GM12878 (cell line): ENCODE data around the gene SEMA3C. TPM values are rescaled to one million over a fixed set of nuclear protein-coding genes. Genes with fewer than 3 reads are reported as not detected.

Experiments used
- ATAC-seq: fragments of 200-7000 bp; cut with Tn5 transposase; 3 replicates; pipeline ENCODE4 v1.9.1; 2020; ENCODE audit warnings: mild to moderate bottlenecking, moderate library complexity
- BruUV-seq: library from RNA; stranded (reverse); fragments of 400-500 nt; replicated peaks from 2 replicates; lab custom pipeline; 2021; lab: Mats Ljungman, UMichigan
- CTCF ChIA-PET: fragments of 300-600 bp; sonication (Branson Sonifier 250); formaldehyde crosslinking; extraction: SDS; loops from one replicate; lab custom pipeline; 2021; ENCODE audit warnings: inconsistent platforms; lab: Yijun Ruan, JAX
- POLR2A ChIA-PET: fragments of 350-600 bp; formaldehyde crosslinking; extraction: SDS; loops from one replicate; lab custom pipeline; 2021; ENCODE audit warnings: inconsistent platforms; lab: Charles Lee
- RAD21 ChIA-PET: fragments of 300-600 bp; sonication (Branson Sonifier 250); formaldehyde crosslinking; loops from one replicate; lab custom pipeline; 2023; ENCODE audit warnings: antibody characterized with exemption; ENCODE audit not compliant: unreplicated experiment; lab: Charles Lee
- SMC1A ChIA-PET: fragments of 300-600 bp; sonication (Branson Sonifier 250); formaldehyde crosslinking; loops from one replicate; lab custom pipeline; 2023; ENCODE audit not compliant: unreplicated experiment, uncharacterized antibody; lab: Charles Lee
- DNase-seq: peaks from one replicate; pipeline ENCODE4 v3.0.0-alpha.2; 2011; ENCODE audit warnings: low read depth, low spot score
- FAIRE-seq: peaks from 3 replicates; lab custom pipeline; 2011; peaks lifted over from hg19 to GRCh38; lab: Jason Lieb, UNC
- H2AFZ ChIP-seq: 2 replicates; pipeline ENCODE4 v1.6.0; 2011; ENCODE audit warnings: low read depth, low read length, control low read depth; ENCODE audit not compliant: control insufficient read depth
- H3K27ac ChIP-seq: 2 replicates; pipeline ENCODE4 v1.5.1; 2011; ENCODE audit warnings: control low read depth; ENCODE audit not compliant: control insufficient read depth, insufficient read depth
- H3K27me3 ChIP-seq, 2 experiments: replicated peaks in 1 of 2; 2 replicates each; pipeline versions ENCODE4 v1.6.0 to v1.6.1; 2011; ENCODE audit warnings: low read length in 1 of 2; ENCODE audit not compliant: control insufficient read depth in 2 of 2, insufficient read depth in 2 of 2
- H3K36me3 ChIP-seq, 2 experiments: 2 replicates each; pipeline ENCODE4 v1.5.1; 2011; ENCODE audit warnings: low read length in 1 of 2; ENCODE audit not compliant: control insufficient read depth in 2 of 2, insufficient read depth in 2 of 2
- H3K4me1 ChIP-seq: 2 replicates; pipeline ENCODE4 v1.6.1; 2011; ENCODE audit warnings: mild to moderate bottlenecking, low read length, moderate library complexity, mixed read lengths; ENCODE audit not compliant: control insufficient read depth, insufficient read depth
- H3K4me2 ChIP-seq: 2 replicates; pipeline ENCODE4 v1.6.0; 2011; ENCODE audit warnings: control low read depth; ENCODE audit not compliant: control insufficient read depth, insufficient read depth
- H3K4me3 ChIP-seq: fragments of 200-600 bp; sonication (generic); 2 replicates; pipeline ENCODE4 v1.5.1; 2016
- H3K79me2 ChIP-seq: 2 replicates; pipeline ENCODE4 v1.6.0; 2011; ENCODE audit warnings: low read length; ENCODE audit not compliant: control insufficient read depth, insufficient read depth
- H3K9ac ChIP-seq: 2 replicates; pipeline ENCODE4 v1.8.0; 2011; ENCODE audit warnings: low read length, control low read depth, mixed read lengths; ENCODE audit not compliant: control insufficient read depth, insufficient read depth
- H3K9me3 ChIP-seq: replicated peaks from 3 replicates; pipeline ENCODE4 v1.5.1; 2011; ENCODE audit warnings: mild to moderate bottlenecking, low read length; ENCODE audit not compliant: control insufficient read depth, insufficient read depth
- H4K20me1 ChIP-seq: 2 replicates; pipeline ENCODE4 v1.6.0; 2011; ENCODE audit not compliant: control insufficient read depth, insufficient read depth
- BCL11A ChIP-seq: IDR thresholded peaks from 2 replicates; pipeline ENCODE4 v1.6.1; 2011; ENCODE audit warnings: low read depth, low read length
- CHD2 ChIP-seq: IDR thresholded peaks from 2 replicates; pipeline ENCODE4 v1.6.1; 2011; ENCODE audit warnings: low read depth, low read length, improper control_type of control experiment, borderline replicate concordance
- ELK1 ChIP-seq: IDR thresholded peaks from 2 replicates; pipeline ENCODE4 v1.6.1; 2012; ENCODE audit warnings: low read depth, low read length, improper control_type of control experiment
- ETV6 ChIP-seq, 2 experiments: fragments of 450-650 bp in 1 of 2; IDR thresholded peaks in 1 of 2; conservative IDR thresholded peaks in 1 of 2; 2 replicates each; pipeline ENCODE4 v1.6.1; 2014; ENCODE audit warnings: antibody characterized with exemption in 1 of 2, borderline replicate concordance in 1 of 2, low read depth in 1 of 2, mild to moderate bottlenecking in 1 of 2, moderate library complexity in 1 of 2
- HCFC1 ChIP-seq: fragments of 150-350 bp; IDR thresholded peaks from 2 replicates; pipeline ENCODE4 v1.6.1; 2014; ENCODE audit warnings: low read length
- JUNB ChIP-seq: IDR thresholded peaks from 2 replicates; pipeline ENCODE4 v1.6.1; 2016; ENCODE audit warnings: antibody characterized with exemption, mild to moderate bottlenecking
- KAT2A ChIP-seq: conservative IDR thresholded peaks from 2 replicates; pipeline ENCODE4 v1.6.1; 2011; ENCODE audit warnings: low read depth, low read length; ENCODE audit not compliant: control insufficient read depth
- MYB ChIP-seq: fragments of 150-350 bp; IDR thresholded peaks from 2 replicates; pipeline ENCODE4 v1.6.1; 2014; ENCODE audit warnings: mild to moderate bottlenecking, low read depth, low read length, borderline replicate concordance
- NFYA ChIP-seq: IDR thresholded peaks from 2 replicates; pipeline ENCODE4 v1.6.1; 2011; ENCODE audit warnings: low read depth, mild to moderate bottlenecking, low read length, improper control_type of control experiment, borderline replicate concordance
- PML ChIP-seq: IDR thresholded peaks from 2 replicates; pipeline ENCODE4 v1.6.1; 2012; ENCODE audit warnings: low read length, inconsistent platforms
- REST ChIP-seq: IDR thresholded peaks from 2 replicates; pipeline ENCODE4 v1.6.1; 2012; ENCODE audit warnings: mild to moderate bottlenecking, low read depth, low read length
- SPI1 ChIP-seq: IDR thresholded peaks from 2 replicates; pipeline ENCODE4 v1.6.1; 2011; ENCODE audit warnings: low read depth, mild to moderate bottlenecking, low read length, moderate library complexity, borderline replicate concordance; ENCODE audit not compliant: insufficient read depth
- STAT1 ChIP-seq: fragments of 450-650 bp; conservative IDR thresholded peaks from 2 replicates; pipeline ENCODE4 v1.6.1; 2014; ENCODE audit warnings: antibody characterized with exemption, mild to moderate bottlenecking
- WGBS: methylation state at CpG from one replicate; pipeline ENCODE4 v1.1.6; 2016; ENCODE audit warnings: low lambda C conversion rate; ENCODE audit not compliant: insufficient replicate concordance, insufficient coverage; ENCODE audit errors: missing lambda C conversion rate; 5-methylcytosine and 5-hydroxymethylcytosine counted together
- in situ Hi-C: fragments of 300-500 bp; cut with MboI; formaldehyde crosslinking; loops from 9 replicates; pipeline ENCODE4 v1.14.3; 2018; ENCODE audit warnings: mixed read lengths
- intact Hi-C: fragments of 100-400 bp; cut with micrococcal nuclease; formaldehyde crosslinking; loops from one replicate; pipeline ENCODE4 v1.14.2; 2022; ENCODE audit not compliant: unreplicated experiment
- polyA plus RNA-seq, 11 experiments: library from polyadenylated mRNA; depleted of rRNA in 4 of 11; unstranded in 6 of 11; stranded (reverse) in 5 of 11; fragments of >200 nt; fragmentation: Nextera tagmentation in 4 of 11; fragmentation: Illumina TruSeq in 1 of 11; extraction: Ambion mirVana in 4 of 11; extraction: Trizol in 1 of 11; gene quantifications; 1 replicate in 1 of 11; 2 replicates in 10 of 11; pipeline versions ENCODE4 v1.2.1 to v1.2.3, GENCODE V29; 2011 to 2016; ENCODE audit warnings: inconsistent platforms in 2 of 11, missing spikeins in 2 of 11, low read depth in 1 of 11
- total RNA-seq, 4 experiments: library from RNA; depleted of rRNA in 3 of 4; stranded (reverse); fragments of >200 nt in 3 of 4; fragmentation: Illumina TruSeq in 1 of 4; extraction: Trizol in 1 of 4; gene quantifications; 2 replicates each; pipeline versions ENCODE4 v1.2.1 to v1.2.3, GENCODE V29; 2013 to 2021

Gene SEMA3C
- total and polyA plus RNA-seq, 10 of the 15 experiments (the other 5 are each of a cell fraction or from before 2014, with no cell fraction given) = 0.01 to 0.41 (median 0.11) TPM; not detected in 6

- ChIA-PET CTCF (no interaction called here), SMC1A (interaction anchor here (0.7 kb wide), 1 partner anchor 37 kb away, joined by 4 read pairs; no protein-coding TSS in a partner anchor), RAD21 (no interaction called here), POLR2A (no interaction called here)
- Histone ChIP-seq H3K4me3 (no peak overlapping the region), H3K4me1 (no peaks in the 10 kb centered on the region), H3K4me2 (no peak overlapping the region), H3K9ac (no peak overlapping the region), H3K36me3 (no peaks in the 10 kb centered on the region), H2AFZ (no peak overlapping the region), H3K79me2 (no peaks in the 10 kb centered on the region), H3K27ac (no peak overlapping the region), H3K27me3 (no peaks in the 10 kb centered on the region), H4K20me1 (no peaks in the 10 kb centered on the region), H3K9me3 (no peaks in the 10 kb centered on the region)
- in situ Hi-C loops (no loop called here), intact Hi-C loops (no loop called here)
- FAIRE-seq (no peak), DNase-seq (no peak), ATAC-seq (no peak)
- BruUV-seq = no TSS peak
- WGBS = 20% methylated on average over 2 of the region's 2 CpGs
- TF ChIP-seq HCFC1 = no peak
Observed at GRCh38 chr7:80885757-80886156, 33.1 kb downstream of the SEMA3C start.

GRCh38 chr7:80884511-80885195 is 34.2 kb downstream of the SEMA3C start:
- in situ Hi-C loops = no loop called here
- TF ChIP-seq SPI1 = no peak
- TF ChIP-seq PML = no peak
- TF ChIP-seq STAT1 = no peak
- TF ChIP-seq CHD2 = no peak
- TF ChIP-seq JUNB = no peak
- no peak for TF ChIP-seq MYB
- no peak for TF ChIP-seq BCL11A
- no peak for TF ChIP-seq KAT2A
- TF ChIP-seq ETV6 (conservative IDR thresholded peaks at IDR 0.05 in 1 of 2, IDR thresholded peaks at IDR 0.05 in 1 of 2; ENCODE audit: borderline replicate concordance in 1 of 2, low read depth in 1 of 2) = no peak
- no peak for TF ChIP-seq REST
- no peak for TF ChIP-seq ELK1
- TF ChIP-seq NFYA = no peak

More at GRCh38 chr7:80884511-80885195, 34.2 kb downstream of the SEMA3C start:
- H3K27ac ChIP-seq = no peak overlapping the region
- no peak for FAIRE-seq
- H4K20me1 ChIP-seq = no peaks in the 10 kb centered on the region
- CTCF ChIA-PET = no interaction called here
- no peak for DNase-seq
- H3K4me3 ChIP-seq = no peak overlapping the region
- no peaks in the 10 kb centered on the region for H3K27me3 ChIP-seq
- H3K9ac ChIP-seq = no peak overlapping the region
- POLR2A ChIA-PET = no interaction called here
- no TSS peak for BruUV-seq
- no peak overlapping the region for H2AFZ ChIP-seq
- H3K79me2 ChIP-seq = no peaks in the 10 kb centered on the region
- H3K4me2 ChIP-seq = no peak overlapping the region
- SMC1A ChIA-PET = no interaction called here
- intact Hi-C loops = no loop called here
- no peaks in the 10 kb centered on the region for H3K4me1 ChIP-seq
- RAD21 ChIA-PET = no interaction called here
- 39% methylated on average over 6 of the region's 6 CpGs for WGBS
- no peaks in the 10 kb centered on the region for H3K36me3 ChIP-seq
- no peaks in the 10 kb centered on the region for H3K9me3 ChIP-seq
- no peak for ATAC-seq
